Adipose tissue (tissue), 3 donors: ENCODE measurements around the gene IL1RAPL1. TPM values are rescaled to one million over a fixed set of nuclear protein-coding genes. Genes with fewer than 3 reads are reported as not detected.

Experiments
- H3K27ac ChIP-seq: one replicate; pipeline ENCODE4 v1.5.1; 2013; ENCODE audit warnings: low read depth, low read length
- WGBS, 3 donors: extraction: QIAGEN DNeasy Blood & Tissue Kit; methylation state at CpG; one replicate each; pipeline ENCODE4 v1.1.7; 2013; 5-methylcytosine and 5-hydroxymethylcytosine counted together
- polyA plus RNA-seq, 3 donors: library from polyadenylated mRNA; stranded (reverse); fragments of 200-250 nt; gene quantifications; one replicate each; pipeline ENCODE4 v1.2.3, GENCODE V29; 2013
- donor health status: healthy with polysubstance abuse.
- donor health status: Bipolar disorder and iron deficiency.
- donor health status: healthy.

Gene IL1RAPL1
- polyA plus RNA-seq, result not detected

DNA sequence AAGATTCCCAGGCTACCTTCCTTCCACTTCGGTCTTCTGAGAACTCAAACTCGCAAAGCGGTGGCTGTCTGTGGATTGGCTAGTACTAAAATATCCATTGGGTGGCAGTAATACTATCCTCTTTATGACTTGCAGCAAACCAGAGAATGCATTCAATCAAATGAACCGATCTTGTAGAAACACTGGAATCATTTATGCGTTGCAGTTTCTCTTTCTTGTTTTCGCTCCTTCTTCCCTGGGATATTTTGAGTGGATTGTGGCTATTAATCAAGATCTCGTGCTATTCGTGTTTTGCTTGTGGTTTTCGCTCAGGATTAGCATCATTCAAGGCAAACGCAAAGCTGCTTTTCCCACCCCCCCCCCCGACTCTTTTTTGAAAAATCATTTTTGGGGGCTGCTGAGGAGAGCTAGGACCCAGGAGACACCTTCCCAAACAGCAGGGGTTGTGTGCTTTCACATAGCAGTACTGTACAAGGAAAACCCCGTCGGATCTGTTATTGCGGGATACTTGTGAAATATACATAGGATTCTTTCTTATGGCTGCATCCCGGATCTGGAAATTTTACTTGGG, at the start of gene IL1RAPL1:
IL1RAPL1 (plus strand) TSS at position 466 of the 571 bp plus-strand sequence.
- H3K27ac ChIP-seq, result no peak within 1 kb of the TSS
- 0 to 29% (median 1%) methylated on average over 15 of the region's 15 CpGs for WGBS, 3 donors

GRCh38 chrX:28542791-28543190, 44.5 kb upstream of the IL1RAPL1 start:
- 66 to 81% (median 78%) methylated on average over 2 of the region's 2 CpGs for WGBS, 3 donors
- H3K27ac ChIP-seq, result no peak overlapping the region

DNA sequence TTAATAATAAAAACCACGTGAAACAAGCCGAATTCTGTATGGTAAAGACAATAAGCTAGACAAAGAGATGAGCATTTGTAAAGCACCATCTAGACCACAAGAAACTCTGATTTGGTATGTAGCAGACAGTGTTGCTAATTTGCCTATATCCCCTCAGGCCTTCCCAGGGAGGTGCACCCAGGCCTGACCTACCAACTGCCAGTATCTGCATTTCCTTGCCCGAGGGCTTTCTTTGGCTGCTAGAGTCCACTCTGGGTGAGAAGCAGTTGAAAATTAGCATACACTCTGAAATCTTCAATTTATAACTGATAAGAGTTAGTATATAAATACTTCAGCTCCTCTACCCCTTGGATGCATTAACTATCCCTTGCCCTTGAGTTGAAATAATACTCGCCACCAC, 37.4 kb upstream of the IL1RAPL1 start:
- H3K27ac ChIP-seq, result no peak overlapping the region
- WGBS, 3 donors, result 76 to 94% (median 91%) methylated on average over 4 of the region's 4 CpGs

- H3K27ac ChIP-seq, result no peak overlapping the region
- WGBS, 3 donors, result 70 to 92% (median 91%) methylated on average over 8 of the region's 8 CpGs
These were observed 36.8 kb upstream of the IL1RAPL1 start for GRCh38 chrX:28550331-28550872.

DNA sequence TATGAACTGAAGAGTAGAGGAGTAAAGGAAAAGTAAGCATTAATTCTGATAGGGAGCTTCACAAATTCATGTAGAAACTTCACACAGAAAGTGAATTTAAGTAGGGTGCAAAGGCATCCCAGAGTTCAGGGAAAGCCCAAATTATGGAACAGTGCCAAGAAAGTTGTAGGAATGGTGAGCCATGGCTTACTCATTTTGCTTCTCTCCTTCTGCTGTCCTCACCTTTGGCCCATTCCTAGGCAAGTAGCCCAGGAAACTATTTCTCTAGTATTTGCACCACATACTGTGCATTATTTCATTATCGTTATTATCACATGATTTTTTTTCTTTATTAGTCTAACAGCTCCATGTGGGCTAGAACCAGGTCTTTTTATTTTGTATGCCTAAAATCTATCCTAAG, 34.9 kb upstream of the IL1RAPL1 start:
- WGBS, 3 donors, result 86 to 100% (median 95%) methylated on average over 1 of the region's 1 CpG
- no peak overlapping the region for H3K27ac ChIP-seq

DNA sequence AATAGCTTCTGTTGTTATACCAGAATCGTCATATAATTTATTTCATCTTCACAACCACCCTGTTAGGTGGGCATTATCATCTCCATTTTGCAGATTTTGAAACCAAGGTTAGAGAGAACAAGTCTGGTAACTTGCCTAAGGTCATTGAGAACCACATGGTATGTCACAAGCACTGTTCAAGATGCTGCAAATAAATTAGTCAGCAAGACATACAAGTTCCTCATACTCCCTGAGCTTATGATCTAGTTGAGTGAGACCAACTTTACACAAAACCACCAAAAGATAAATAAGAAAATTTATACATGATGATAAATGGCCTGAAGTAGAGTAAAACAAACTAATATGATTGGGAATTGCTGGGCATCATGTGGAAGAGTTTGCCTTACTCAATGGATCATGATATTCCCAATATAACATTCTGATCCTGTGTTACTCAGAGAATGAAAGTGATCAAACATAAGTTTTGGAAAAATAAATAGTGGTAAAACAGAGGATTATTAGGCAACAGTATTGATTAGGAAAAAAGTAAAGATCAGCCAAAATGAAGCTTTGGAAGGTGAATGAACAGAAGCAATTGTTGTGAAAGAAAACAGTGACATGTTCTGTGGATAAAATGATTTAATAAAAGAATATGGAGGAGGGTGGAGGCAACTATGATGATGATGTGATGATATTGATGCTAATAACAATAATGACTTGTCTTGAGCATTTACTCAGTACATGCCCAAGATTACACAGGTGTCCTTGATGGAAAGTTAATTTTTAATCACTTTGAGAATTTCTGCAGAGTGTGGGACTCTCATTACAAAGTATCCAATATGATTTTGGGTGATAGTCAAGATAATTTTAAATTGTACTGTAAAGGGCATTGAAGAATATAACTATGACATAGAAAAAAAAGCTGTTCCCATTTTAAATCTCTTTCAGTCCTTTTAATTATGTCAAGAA, 34.1 kb upstream of the IL1RAPL1 start:
- H3K27ac ChIP-seq, result no peak overlapping the region
- WGBS, 3 donors, result 40 to 67% (median 49%) methylated on average over 1 of the region's 1 CpG

- 72 to 82% (median 74%) methylated on average over 3 of the region's 3 CpGs for WGBS, 3 donors
- no peak overlapping the region for H3K27ac ChIP-seq
These were observed 11.1 kb upstream of the IL1RAPL1 start for GRCh38 chrX:28576117-28576516.

DNA sequence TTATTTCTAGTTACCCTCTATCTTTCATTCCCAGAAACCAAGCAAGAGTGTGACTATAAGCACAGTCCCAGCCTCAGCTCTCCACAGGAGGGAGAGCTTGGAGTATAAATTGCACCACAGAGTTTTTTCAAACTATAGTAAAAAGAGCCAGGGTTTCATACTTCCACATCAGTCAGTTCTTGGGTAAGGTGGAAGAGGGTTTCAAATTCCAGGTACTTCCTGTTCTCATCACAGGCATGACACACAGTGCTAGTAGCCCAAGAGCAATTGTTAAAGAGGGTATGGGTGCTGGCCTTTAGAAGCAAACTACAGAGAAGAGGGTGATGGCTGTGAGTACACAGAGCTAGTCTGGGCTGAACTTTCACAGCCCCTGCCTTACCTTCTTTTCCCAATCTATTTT, 5.7 kb upstream of the IL1RAPL1 start:
- no peak overlapping the region for H3K27ac ChIP-seq

GRCh38 chrX:28582511-28582910, 4.7 kb upstream of the IL1RAPL1 start:
- no peak overlapping the region for H3K27ac ChIP-seq
- 39 to 71% (median 62%) methylated on average over 4 of the region's 4 CpGs for WGBS, 3 donors

DNA sequence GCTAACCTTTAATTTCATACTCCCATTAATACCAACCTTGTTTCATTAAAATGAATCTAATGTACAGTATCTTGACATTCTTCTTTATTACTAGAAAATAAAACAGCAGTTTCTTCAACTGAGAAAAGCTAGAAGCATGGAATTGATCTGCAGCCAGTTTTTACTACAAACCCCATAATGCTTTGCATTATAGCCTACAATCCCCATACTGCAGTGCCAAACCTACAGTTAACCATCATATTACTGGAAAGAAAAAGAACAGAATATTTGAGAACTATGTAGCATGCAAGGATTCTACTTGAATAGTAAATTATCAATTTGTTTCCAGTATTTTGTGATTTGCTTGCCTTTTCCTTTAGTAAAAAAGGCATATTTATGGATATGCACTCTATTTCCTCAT, 3.2 kb upstream of the IL1RAPL1 start:
- H3K27ac ChIP-seq, result no peak overlapping the region

DNA sequence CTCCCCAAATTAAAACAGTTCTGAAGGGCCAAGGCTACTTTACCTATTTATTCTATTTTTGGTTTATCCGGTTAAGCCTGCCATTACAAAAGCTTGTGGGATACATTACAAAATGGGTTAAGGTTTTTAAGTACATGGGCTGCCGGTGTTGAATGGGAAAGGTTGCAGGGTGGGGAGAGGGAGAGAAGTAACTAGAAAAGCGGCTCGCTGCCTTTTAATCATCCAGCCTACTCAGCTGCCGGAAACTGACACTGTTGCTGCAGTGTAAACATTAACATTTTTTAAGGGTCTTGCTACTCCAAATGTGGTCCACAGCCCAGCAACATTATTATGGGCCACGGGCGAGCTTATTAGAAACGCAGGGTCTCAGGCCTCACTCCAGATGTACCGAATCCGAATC, 1.5 kb upstream of the IL1RAPL1 start:
- no peak overlapping the region for H3K27ac ChIP-seq
- WGBS, 3 donors, result 14 to 39% (median 31%) methylated on average over 10 of the region's 10 CpGs

DNA sequence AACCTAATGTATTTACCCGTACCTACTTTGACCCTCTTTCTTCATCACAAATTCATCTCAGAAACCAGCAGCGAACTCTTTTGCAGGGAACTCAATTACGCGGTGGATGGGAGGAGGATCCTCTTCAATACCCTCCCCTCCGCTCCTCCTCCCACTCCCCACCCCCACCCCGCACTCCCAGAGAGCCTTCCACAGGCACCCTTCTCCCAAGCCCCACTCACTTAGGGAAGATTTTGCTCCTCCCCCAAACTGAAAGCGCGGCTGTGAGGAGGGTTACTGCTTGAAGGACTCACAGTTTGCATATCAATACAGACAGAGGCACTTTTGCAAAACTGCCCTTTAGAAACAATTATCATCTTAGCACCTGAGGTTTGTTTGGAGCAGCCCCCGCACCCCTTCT, 960 bp upstream of the IL1RAPL1 start:
- H3K27ac ChIP-seq, result no peak overlapping the region
- WGBS, 3 donors, result 1 to 19% (median 4%) methylated on average over 9 of the region's 9 CpGs

- H3K27ac ChIP-seq, result no peak overlapping the region
- WGBS, 3 donors, result 47 to 50% (median 48%) methylated on average over 5 of the region's 5 CpGs
These were observed 1.8 kb downstream of the IL1RAPL1 start for GRCh38 chrX:28589046-28589445.

DNA sequence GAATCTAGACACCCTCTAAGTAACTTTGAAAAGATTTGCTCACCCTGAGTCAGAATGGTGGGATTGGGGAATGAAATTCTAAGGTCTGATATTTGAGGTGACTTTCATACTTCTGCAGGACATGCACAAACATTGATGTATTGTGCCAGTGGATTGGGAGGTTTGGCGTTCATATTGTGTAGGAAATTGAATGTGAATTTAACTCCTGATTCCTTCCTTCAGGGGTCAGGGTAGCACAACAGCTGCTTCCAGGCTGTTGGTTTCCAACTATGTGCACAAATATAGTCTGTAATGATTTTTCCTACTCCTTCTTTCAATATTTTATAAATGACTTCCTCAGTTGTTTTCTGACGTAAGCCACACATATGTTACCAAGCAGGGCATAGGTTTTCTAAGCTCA, 3.1 kb downstream of the IL1RAPL1 start:
- H3K27ac ChIP-seq, result no peak overlapping the region
- 26 to 60% (median 53%) methylated on average over 2 of the region's 2 CpGs for WGBS, 3 donors

DNA sequence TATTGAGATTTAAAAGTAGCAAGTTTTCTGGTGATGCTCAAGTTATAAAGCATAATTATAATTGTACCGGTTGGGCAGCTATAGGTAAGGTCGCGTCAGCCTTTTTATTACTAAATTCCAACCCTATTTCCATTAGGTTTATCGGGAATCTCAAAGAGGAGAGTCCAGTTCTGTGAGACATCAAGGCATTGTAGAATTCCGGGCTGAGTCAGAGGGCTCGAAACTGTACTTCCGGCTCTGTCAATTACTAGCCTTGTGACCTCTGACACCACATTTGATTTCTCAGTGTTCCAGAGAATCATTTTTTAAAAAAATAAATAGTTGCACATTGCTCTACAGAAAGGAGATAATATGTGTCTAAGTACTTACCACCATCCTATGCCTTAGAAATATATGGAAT, 4.3 kb downstream of the IL1RAPL1 start:
- no peak overlapping the region for H3K27ac ChIP-seq
- WGBS, 3 donors, result 66 to 78% (median 77%) methylated on average over 7 of the region's 7 CpGs

GRCh38 chrX:28595346-28595745, 8.1 kb downstream of the IL1RAPL1 start:
- WGBS, 3 donors, result 60 to 79% (median 76%) methylated on average over 3 of the region's 3 CpGs
- no peak overlapping the region for H3K27ac ChIP-seq

DNA sequence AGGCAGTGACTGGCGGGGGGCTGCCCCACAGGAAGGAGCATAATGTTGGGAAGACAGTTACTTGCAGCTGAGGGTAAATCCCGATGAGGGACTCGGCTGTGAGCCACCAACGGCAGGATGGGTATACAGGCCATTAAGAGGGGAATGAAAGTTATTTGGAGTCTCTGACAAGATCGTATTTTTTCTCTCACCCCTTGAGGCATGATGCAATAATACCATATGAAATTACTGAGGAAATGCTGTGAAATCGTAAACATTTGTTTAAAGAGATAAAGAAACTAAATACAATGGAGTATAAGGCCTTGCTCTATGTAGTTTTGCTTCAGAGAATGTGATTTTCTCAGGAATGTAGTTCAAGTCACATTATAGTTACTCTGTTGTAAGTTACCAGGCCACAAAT, 12.7 kb downstream of the IL1RAPL1 start:
- no peak overlapping the region for H3K27ac ChIP-seq
- WGBS, 3 donors, result 66 to 76% (median 75%) methylated on average over 6 of the region's 6 CpGs

GRCh38 chrX:28609003-28609402, 21.8 kb downstream of the IL1RAPL1 start:
- H3K27ac ChIP-seq, result no peak overlapping the region
- WGBS, 3 donors, result 75 to 93% (median 84%) methylated on average over 2 of the region's 2 CpGs

DNA sequence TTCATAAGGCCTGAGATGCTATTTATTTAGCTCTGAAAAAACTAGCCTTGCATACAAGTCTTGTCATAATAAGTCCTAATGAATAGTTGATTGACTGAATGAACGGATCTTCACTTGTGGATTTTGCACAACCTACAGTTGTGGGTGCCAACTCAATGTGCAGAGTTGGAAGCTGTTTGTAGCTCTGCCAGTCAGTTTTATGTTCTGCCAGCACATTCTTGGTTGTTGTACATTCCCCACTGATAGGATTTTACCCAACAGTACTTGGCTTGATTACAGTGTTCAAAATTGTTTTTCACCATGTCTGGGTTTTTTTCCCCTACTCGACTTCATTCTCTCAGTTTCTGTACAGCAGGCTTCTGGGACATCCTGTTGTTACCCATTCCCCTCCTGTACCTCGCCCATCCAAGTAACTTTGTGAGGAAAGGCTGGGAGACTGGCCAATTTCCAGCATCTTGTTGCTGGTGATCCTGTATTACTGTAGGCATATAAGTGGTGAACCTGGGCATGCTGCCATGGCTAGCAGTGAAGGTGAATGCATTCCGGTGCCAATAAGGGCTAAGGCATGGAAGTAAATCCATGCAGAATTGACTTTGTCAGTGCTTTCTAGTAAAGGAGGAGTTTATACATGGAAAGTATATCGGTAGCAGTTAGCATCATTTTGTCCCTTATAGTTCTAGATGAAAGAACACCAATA, 22.8 kb downstream of the IL1RAPL1 start:
- 52 to 66% (median 65%) methylated on average over 5 of the region's 5 CpGs for WGBS, 3 donors
- H3K27ac ChIP-seq, result no peak overlapping the region
